ENCODE results near the gene FHOD3. TPM values are rescaled to one million over a fixed set of nuclear protein-coding genes. Genes with fewer than 3 reads are reported as not detected.

Gene FHOD3
- total and polyA plus RNA-seq, 4 donors: 0.57 to 1.3 (median 1.2) TPM; not detected in 1

DNA sequence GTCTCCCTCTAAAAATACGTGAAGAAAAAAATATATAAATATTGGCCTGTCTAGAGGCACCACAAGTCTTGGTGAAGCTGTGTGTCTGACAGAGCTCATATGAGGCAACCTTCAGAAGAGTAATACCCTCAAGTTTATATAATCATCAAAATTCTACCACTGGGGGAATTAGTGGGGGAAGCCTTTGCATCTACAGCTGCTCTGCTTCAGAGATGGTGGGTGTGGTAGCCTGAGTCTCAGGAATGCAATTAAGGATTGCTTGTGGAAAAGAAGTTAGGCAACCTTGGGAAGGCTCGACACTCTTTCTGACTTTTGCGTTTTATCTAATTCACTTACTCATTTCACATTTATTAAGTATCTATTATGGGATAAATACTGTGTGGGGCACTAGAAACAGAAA, 513.9 kb downstream of the FHOD3 start:
- Histone ChIP-seq H3K9me3 (ENCODE audit: control insufficient read depth in 4 of 4, low read length in 3 of 4) (no peaks in the 10 kb centered on the region), H3K27ac (ENCODE audit: low read depth in 1 of 2, low read length in 2 of 2) (no peak overlapping the region), H3K4me1 (ENCODE audit: control insufficient read depth in 4 of 4, insufficient read depth in 4 of 4, low read length in 3 of 4) (peaks cover 0 to 3% (median 1%) of the 10 kb centered on the region in 4 donors), H3K9ac (ENCODE audit: low read depth in 1 of 2, low read length in 2 of 2) (no peak overlapping the region), H3K36me3 (ENCODE audit: control insufficient read depth in 4 of 4, insufficient read depth in 3 of 4, low read depth in 1 of 4, low read length in 3 of 4) (peaks cover 0 to 4% (median 3%) of the 10 kb centered on the region in 4 donors), H3K4me3 (ENCODE audit: low read depth in 1 of 3, low read length in 3 of 3) (no peak overlapping the region), H3K27me3 (ENCODE audit: control insufficient read depth in 4 of 4, insufficient read depth in 4 of 4, low read length in 3 of 4) (no peaks in the 10 kb centered on the region)
- no peak for DNase-seq (ENCODE audit: low spot score)
- 96% methylated on average over 3 of the region's 3 CpGs for WGBS
- TF ChIP-seq EGR1 (IDR thresholded peaks at IDR 0.05; ENCODE audit: low read depth in 2 of 2) (no peak), NR2F2 (IDR thresholded peaks at IDR 0.05) (no peak), RAD21 (IDR thresholded peaks at IDR 0.05) (no peak), YY1 (IDR thresholded peaks at IDR 0.05) (no peak), HNF4G (IDR thresholded peaks at IDR 0.05) (no peak), TAF1 (conservative IDR thresholded peaks at IDR 0.05) (no peak)
- TF ChIP-seq, protein P1, sequence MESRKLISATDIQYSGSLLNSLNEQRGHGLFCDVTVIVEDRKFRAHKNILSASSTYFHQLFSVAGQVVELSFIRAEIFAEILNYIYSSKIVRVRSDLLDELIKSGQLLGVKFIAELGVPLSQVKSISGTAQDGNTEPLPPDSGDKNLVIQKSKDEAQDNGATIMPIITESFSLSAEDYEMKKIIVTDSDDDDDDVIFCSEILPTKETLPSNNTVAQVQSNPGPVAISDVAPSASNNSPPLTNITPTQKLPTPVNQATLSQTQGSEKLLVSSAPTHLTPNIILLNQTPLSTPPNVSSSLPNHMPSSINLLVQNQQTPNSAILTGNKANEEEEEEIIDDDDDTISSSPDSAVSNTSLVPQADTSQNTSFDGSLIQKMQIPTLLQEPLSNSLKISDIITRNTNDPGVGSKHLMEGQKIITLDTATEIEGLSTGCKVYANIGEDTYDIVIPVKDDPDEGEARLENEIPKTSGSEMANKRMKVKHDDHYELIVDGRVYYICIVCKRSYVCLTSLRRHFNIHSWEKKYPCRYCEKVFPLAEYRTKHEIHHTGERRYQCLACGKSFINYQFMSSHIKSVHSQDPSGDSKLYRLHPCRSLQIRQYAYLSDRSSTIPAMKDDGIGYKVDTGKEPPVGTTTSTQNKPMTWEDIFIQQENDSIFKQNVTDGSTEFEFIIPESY (IDR thresholded peaks at IDR 0.05): no peak

DNA sequence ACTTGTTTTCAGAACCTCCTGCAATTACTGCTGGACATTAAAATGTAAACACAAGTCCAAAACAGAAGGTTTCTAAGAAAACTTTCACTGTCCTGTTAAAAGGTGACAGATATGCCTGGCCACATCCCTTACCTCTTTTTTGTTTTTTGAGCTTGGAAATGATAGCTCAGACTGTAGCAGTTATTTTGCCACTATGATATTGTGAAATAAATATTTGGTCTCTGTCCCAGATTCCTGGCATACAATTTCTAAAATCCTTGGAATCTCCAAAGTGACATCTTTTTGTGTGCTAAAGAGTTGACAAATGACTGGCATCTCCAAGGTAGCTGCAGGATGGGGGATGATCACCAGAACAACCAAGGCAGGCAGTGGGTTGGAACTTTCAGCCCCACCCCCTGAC, 514.4 kb downstream of the FHOD3 start:
- TF ChIP-seq, protein P2, sequence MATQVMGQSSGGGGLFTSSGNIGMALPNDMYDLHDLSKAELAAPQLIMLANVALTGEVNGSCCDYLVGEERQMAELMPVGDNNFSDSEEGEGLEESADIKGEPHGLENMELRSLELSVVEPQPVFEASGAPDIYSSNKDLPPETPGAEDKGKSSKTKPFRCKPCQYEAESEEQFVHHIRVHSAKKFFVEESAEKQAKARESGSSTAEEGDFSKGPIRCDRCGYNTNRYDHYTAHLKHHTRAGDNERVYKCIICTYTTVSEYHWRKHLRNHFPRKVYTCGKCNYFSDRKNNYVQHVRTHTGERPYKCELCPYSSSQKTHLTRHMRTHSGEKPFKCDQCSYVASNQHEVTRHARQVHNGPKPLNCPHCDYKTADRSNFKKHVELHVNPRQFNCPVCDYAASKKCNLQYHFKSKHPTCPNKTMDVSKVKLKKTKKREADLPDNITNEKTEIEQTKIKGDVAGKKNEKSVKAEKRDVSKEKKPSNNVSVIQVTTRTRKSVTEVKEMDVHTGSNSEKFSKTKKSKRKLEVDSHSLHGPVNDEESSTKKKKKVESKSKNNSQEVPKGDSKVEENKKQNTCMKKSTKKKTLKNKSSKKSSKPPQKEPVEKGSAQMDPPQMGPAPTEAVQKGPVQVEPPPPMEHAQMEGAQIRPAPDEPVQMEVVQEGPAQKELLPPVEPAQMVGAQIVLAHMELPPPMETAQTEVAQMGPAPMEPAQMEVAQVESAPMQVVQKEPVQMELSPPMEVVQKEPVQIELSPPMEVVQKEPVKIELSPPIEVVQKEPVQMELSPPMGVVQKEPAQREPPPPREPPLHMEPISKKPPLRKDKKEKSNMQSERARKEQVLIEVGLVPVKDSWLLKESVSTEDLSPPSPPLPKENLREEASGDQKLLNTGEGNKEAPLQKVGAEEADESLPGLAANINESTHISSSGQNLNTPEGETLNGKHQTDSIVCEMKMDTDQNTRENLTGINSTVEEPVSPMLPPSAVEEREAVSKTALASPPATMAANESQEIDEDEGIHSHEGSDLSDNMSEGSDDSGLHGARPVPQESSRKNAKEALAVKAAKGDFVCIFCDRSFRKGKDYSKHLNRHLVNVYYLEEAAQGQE (IDR thresholded peaks at IDR 0.05): no peak
- TF ChIP-seq HNF4A (conservative IDR thresholded peaks at IDR 0.05) (no peak), HNF4G (IDR thresholded peaks at IDR 0.05) (no peak), TAF1 (conservative IDR thresholded peaks at IDR 0.05) (no peak), SP1 (IDR thresholded peaks at IDR 0.05) (no peak), JUND (IDR thresholded peaks at IDR 0.05) (no peak), FOXA1 (IDR thresholded peaks at IDR 0.05) (no peak), RXRA (IDR thresholded peaks at IDR 0.05) (no peak), RAD21 (IDR thresholded peaks at IDR 0.05) (no peak), YY1 (IDR thresholded peaks at IDR 0.05) (no peak), EGR1 (IDR thresholded peaks at IDR 0.05; ENCODE audit: low read depth in 2 of 2) (no peak), NR2F2 (IDR thresholded peaks at IDR 0.05) (no peak)
- TF ChIP-seq, protein P1 (IDR thresholded peaks at IDR 0.05): no peak
- TF ChIP-seq, protein P3, sequence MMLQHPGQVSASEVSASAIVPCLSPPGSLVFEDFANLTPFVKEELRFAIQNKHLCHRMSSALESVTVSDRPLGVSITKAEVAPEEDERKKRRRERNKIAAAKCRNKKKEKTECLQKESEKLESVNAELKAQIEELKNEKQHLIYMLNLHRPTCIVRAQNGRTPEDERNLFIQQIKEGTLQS (IDR thresholded peaks at IDR 0.05): no peak
- TF ChIP-seq, protein P4, sequence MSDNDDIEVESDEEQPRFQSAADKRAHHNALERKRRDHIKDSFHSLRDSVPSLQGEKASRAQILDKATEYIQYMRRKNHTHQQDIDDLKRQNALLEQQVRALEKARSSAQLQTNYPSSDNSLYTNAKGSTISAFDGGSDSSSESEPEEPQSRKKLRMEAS (IDR thresholded peaks at IDR 0.05): no peak
- TF ChIP-seq, protein P5, sequence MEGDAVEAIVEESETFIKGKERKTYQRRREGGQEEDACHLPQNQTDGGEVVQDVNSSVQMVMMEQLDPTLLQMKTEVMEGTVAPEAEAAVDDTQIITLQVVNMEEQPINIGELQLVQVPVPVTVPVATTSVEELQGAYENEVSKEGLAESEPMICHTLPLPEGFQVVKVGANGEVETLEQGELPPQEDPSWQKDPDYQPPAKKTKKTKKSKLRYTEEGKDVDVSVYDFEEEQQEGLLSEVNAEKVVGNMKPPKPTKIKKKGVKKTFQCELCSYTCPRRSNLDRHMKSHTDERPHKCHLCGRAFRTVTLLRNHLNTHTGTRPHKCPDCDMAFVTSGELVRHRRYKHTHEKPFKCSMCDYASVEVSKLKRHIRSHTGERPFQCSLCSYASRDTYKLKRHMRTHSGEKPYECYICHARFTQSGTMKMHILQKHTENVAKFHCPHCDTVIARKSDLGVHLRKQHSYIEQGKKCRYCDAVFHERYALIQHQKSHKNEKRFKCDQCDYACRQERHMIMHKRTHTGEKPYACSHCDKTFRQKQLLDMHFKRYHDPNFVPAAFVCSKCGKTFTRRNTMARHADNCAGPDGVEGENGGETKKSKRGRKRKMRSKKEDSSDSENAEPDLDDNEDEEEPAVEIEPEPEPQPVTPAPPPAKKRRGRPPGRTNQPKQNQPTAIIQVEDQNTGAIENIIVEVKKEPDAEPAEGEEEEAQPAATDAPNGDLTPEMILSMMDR (IDR thresholded peaks at IDR 0.05; ENCODE audit: low read depth, low read length, missing input control): no peak
- Histone ChIP-seq H3K36me3 (ENCODE audit: control insufficient read depth in 4 of 4, insufficient read depth in 3 of 4, low read depth in 1 of 4, low read length in 3 of 4) (peaks cover 0 to 4% (median 3%) of the 10 kb centered on the region in 4 donors), H3K9ac (ENCODE audit: low read depth in 1 of 2, low read length in 2 of 2) (no peak overlapping the region), H3K4me1 (ENCODE audit: control insufficient read depth in 4 of 4, insufficient read depth in 4 of 4, low read length in 3 of 4) (peaks cover 0 to 3% (median 1%) of the 10 kb centered on the region in 4 donors), H3K4me3 (ENCODE audit: low read depth in 1 of 3, low read length in 3 of 3) (no peak overlapping the region), H3K27me3 (ENCODE audit: control insufficient read depth in 4 of 4, insufficient read depth in 4 of 4, low read length in 3 of 4) (no peaks in the 10 kb centered on the region), H3K27ac (ENCODE audit: low read depth in 1 of 2, low read length in 2 of 2) (no peak overlapping the region), H3K9me3 (ENCODE audit: control insufficient read depth in 4 of 4, low read length in 3 of 4) (no peaks in the 10 kb centered on the region)
- DNase-seq (ENCODE audit: low spot score): no peak
